GM11168 (cell line): ENCODE data around the gene MKKS.

Experiments
- in situ Hi-C: fragments of 300-500 bp; cut with MboI; formaldehyde crosslinking; loops from one replicate; pipeline ENCODE4 v1.12.0; 2022; ENCODE audit warnings: low sequenced_read_pairs; ENCODE audit not compliant: unreplicated experiment

Gene MKKS

DNA sequence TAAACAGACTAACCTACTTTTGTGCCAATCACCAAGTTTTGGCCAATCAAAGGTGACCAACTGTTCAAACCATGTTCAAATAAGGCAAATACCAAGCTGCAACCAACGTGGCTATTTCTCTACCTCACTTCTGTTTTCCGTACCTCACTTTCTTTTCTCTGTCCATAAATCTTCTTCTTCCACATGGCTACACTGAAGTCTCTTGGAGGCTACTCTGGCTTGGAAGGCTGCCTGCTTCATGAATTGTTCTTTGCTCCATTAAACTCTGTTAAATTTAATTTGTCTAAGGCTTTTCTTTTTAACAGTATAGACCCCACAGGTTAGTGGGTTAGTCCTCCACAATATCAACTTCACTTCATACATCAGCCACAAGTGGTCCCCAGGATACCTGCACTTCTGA, 58.8 kb downstream of the MKKS start:
- in situ Hi-C loops: no loop called here

DNA sequence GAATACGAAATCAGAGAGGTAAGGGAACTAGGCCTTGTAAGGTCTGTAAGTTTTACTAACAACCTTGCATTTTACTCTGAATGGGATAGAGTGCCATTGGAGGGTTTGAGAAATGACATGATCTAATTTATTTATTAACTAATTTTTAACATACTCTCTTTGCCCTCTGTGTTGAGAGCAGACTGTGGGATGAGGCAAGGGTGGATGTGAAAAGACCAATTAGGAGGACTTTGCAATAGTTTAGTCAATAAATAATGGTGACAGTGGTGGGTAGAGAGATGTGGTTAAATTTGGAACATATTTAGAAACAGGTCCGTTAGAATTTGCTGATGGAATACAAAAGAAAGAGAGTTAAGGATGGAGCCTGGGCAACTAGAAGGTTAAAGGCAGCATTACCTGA, 60.0 kb downstream of the MKKS start:
- in situ Hi-C loops: no loop called here

GRCh38 chr20:10371467-10371866, 62.6 kb downstream of the MKKS start:
- in situ Hi-C loops: no loop called here

DNA sequence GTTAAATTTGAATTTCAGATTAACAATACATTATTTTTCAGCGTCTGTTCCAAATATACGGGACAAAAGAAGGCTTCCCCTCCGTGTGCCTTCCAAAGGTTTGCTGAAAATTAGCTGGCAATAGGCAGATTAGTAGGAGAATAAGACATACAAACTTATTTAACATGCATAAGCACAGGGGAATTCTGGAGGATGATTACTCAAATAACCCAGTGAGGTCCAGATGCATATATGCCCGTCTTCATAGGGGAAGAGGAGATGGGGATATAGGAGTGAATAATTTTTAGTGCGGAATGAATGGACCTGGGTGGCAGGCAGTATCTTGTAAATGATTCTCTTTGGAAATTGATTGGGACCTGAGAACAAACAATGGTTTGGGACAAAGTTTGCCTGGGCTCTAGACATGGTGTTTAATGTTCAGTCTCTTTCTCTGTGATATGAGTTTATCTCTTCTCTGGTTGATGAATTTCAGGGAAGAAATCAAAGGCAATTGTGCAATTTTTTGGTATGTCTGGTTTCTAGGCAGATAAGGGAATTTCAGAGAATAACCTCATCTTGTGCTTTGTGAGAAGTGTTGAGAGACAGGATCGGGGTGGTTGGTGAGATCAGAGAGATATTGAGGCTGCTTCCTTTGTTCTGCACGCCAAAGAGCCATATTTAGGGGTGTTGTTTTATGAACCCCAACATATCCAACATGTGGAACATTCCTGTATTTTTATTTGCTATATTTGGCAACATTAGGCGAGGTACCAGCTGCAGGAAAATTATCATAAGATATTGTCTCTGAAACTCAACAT, 63.7 kb downstream of the MKKS start:
- in situ Hi-C loops: no loop called here

- in situ Hi-C loops: no loop called here
These were observed 64.3 kb downstream of the MKKS start for GRCh38 chr20:10369723-10370090.

DNA sequence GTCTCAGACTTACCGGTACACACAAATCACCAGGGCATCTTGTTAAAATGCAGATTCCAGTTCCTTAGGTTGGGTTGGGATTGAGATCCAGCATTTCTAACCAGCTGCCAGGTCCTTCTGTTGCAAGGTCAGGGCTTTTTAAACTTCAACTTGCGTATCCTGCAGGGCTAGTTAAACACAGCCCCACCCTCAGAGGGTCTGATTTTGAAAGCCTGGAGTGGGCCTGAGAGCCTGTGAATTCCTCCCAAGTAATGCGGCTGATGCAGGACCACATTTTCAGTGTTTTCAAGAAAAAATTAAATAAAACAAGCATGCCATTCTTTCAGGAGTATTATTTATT, 65.3 kb downstream of the MKKS start:
- in situ Hi-C loops: no loop called here

GRCh38 chr20:10367943-10368701, 65.9 kb downstream of the MKKS start:
- in situ Hi-C loops: no loop called here

- in situ Hi-C loops: no loop called here
These were observed 66.4 kb downstream of the MKKS start for GRCh38 chr20:10367693-10367942.

GRCh38 chr20:10366898-10367692, 66.9 kb downstream of the MKKS start:
- in situ Hi-C loops: no loop called here

- in situ Hi-C loops: no loop called here
These were observed 71.3 kb downstream of the MKKS start for GRCh38 chr20:10362674-10363073.

- in situ Hi-C loops: no loop called here
These were observed 73.1 kb downstream of the MKKS start for GRCh38 chr20:10360878-10361277.

DNA sequence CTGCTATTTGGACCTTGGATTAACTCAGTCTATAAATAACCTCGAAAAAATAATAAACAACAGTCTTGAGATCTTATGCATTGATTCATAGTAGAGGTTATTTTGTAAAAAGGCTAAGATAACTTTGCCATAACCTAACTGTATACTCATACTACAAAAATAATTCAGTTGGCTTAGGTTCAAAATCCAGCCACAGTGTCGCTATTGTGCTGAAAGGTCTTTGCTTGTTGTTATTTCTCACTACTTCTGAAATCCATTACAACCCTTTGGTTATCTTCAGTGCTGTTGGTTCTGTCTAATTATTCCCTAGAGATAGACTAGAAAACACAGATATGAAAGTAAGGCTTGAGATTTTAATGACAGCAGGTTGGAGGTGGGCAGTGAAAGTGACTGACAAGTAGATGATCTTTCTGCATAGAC, 74.4 kb downstream of the MKKS start:
- in situ Hi-C loops: no loop called here

- in situ Hi-C loops: no loop called here
These were observed 76.0 kb downstream of the MKKS start for GRCh38 chr20:10357974-10358373.

DNA sequence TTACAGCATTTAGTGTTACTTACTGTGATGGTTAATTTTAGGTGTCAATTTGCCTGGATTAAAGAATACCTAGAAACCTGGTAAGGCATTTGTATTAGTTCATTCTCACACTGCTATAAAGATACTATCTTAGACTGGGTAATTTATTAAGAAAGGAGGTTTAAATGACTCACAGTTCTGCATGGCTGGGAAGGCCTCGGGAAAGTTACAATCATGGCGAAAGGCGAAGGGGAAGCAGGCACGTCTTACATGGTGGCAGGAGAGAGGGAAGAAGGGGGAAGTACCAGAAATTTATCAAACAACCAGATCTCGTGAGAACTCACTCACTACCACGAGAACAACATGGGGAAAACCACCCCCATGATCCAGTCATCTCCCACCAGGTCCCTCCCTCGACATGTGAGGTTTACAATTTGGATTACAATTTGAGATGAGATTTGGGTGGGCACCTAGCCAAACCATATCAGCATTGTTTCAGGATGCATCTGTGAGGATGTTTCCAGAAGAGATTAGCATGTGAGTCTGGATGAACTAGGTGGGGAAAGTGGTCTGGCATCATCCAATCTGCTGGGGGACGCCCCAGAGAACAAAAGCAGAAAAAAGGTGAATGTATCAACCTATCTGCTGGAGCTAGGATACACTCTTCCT, 76.8 kb downstream of the MKKS start:
- in situ Hi-C loops: no loop called here

DNA sequence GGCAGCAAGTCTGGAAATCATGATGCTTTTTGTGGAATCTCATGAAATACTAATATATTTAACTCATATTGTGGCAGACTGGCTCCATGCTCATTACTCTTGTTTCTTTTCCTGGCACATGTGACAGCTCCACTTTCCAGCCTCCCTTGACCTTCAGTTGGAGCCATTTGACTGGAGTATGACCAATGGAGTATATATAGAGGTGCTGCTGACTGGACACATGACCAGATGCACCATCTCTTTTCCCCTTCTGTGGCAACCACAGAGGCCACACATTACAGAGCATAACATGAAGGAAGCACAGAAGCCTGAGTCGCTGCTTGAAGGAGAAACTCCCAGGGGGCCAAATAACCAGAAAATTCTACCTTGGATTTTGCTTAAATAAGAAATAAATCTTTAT, 77.4 kb downstream of the MKKS start:
- in situ Hi-C loops: no loop called here

GRCh38 chr20:10352934-10353824, 80.8 kb downstream of the MKKS start:
- in situ Hi-C loops: no loop called here
